Right cardiac atrium (tissue), 5 donors: ENCODE results near the gene CFC1B. TPM values are rescaled to one million over a fixed set of nuclear protein-coding genes. Genes with fewer than 3 reads are reported as not detected.
"Not testable (repeated sequence)": the region's sequence is repeated elsewhere in the genome, so short reads cannot be mapped to it uniquely, and the experiment has no call there.

ENCODE experiments used
- ATAC-seq, 2 donors: fragments of 200-7000 bp; cut with Tn5 transposase; one replicate each; pipeline versions ENCODE4 v1.8.0 to v1.9.1; 2020; ENCODE audit warnings: moderate library complexity in 2 of 2, mild to moderate bottlenecking in 1 of 2
- DNase-seq, 3 donors: peaks; one replicate each; pipeline ENCODE4 v3.0.0-alpha.2; 2020
- H3K27ac ChIP-seq: one replicate; pipeline ENCODE4 v1.5.1; 2013; ENCODE audit warnings: mild to moderate bottlenecking, low read length, control low read depth, moderate library complexity
- H3K27me3 ChIP-seq: one replicate; pipeline ENCODE4 v1.6.1; 2013; ENCODE audit not compliant: control insufficient read depth, insufficient read depth
- H3K4me1 ChIP-seq: one replicate; pipeline ENCODE4 v1.6.1; 2013; ENCODE audit warnings: low read length; ENCODE audit not compliant: control insufficient read depth, insufficient read depth
- H3K4me3 ChIP-seq: one replicate; pipeline ENCODE4 v1.5.1; 2013; ENCODE audit warnings: low read length, control low read depth
- H3K9me3 ChIP-seq: one replicate; pipeline ENCODE4 v1.6.1; 2013; ENCODE audit warnings: low read length; ENCODE audit not compliant: control insufficient read depth
- WGBS: extraction: QIAGEN DNeasy Blood & Tissue Kit; methylation state at CpG from one replicate; pipeline ENCODE4 v1.1.7; 2013; 5-methylcytosine and 5-hydroxymethylcytosine counted together
- intact Hi-C, 4 donors: fragments of 100-400 bp; cut with DNase I; formaldehyde crosslinking; loops; one replicate each; pipeline versions ENCODE4 v1.11.0 to v1.14.0; 2022 to 2023
- polyA plus RNA-seq: library from polyadenylated mRNA; stranded (reverse); fragments of 200-250 nt; gene quantifications from one replicate; pipeline ENCODE4 v1.2.3, GENCODE V29; 2013
- total RNA-seq, 4 donors: library from RNA; stranded (reverse); fragmentation: NEBNext Ultra II Directional; extraction: Animal tissue kit (Norgen Biotek cat#: 25700); gene quantifications; one replicate each; pipeline ENCODE4 v1.2.1, GENCODE V29; 2021
- donor health status: healthy with polysubstance abuse.
- donor health status: DM: no; HTN: yes; CAD: no.
- donor health status: DM: no; HTN: no; CAD: no.
- donor health status: DM: no; HTN: yes; CAD: no; lungs with severe emphysema.
- donor health status: DM: yes; HTN: yes; CAD: no.

CFC1B gene
- total and polyA plus RNA-seq, 5 donors = not detected

GRCh38 chr2:130531225-130531624 is 10.2 kb downstream of the CFC1B start:
- H3K4me3 ChIP-seq, H3K27ac ChIP-seq, ATAC-seq, DNase-seq, intact Hi-C loops, H3K9me3 ChIP-seq, H3K4me1 ChIP-seq, H3K27me3 ChIP-seq: not testable (repeated sequence)
- no CpG with 5 or more reads among the region's 5 CpGs for WGBS

DNA sequence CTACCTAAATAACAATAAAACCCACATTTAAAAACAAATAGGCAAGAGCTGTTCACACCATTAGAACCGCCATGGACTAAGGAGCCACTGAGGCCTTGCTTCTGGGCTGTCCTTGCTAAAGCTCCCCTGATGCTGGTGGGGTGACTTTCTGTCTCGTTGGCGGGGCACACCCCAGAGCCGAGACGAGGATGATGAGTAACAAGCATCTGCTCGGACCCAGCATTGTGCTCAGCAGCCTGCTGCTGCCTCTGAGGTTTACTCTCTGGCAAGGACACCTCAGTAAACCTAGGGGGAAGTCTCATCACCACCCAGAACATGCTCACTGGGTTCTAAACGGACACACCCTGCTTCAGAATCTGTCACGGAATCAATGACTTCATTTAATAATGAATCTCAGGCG is 10.7 kb downstream of the CFC1B start:
- H3K9me3 ChIP-seq, H3K27ac ChIP-seq, DNase-seq, H3K27me3 ChIP-seq, ATAC-seq, H3K4me3 ChIP-seq, intact Hi-C loops, H3K4me1 ChIP-seq: not testable (repeated sequence)
- no CpG with 5 or more reads among the region's 9 CpGs for WGBS

DNA sequence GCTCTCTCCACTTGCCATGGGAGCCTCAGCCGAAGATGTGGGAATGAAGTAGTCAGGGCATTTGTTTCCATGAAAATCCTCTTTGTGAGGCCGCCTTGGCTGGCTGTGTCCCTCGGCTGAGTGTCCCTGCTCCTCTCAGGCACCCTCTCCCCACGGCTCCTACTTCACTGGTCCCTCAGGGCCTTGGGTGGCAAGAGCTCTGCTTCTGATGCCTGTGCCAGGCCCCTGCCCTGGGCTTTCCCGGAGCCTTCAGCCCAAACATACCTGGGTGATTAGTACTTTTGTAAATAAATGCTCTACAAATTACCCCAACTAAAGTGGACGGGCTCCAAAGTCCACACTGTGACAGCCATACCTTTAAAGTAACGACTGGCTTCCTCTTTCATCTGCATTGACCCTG is 15.6 kb downstream of the CFC1B start:
- H3K4me1 ChIP-seq, H3K27me3 ChIP-seq, H3K27ac ChIP-seq, intact Hi-C loops, H3K9me3 ChIP-seq, ATAC-seq, DNase-seq, H3K4me3 ChIP-seq: not testable (repeated sequence)
- no CpG with 5 or more reads among the region's 7 CpGs for WGBS

GRCh38 chr2:130538271-130538670 is 17.2 kb downstream of the CFC1B start:
- H3K4me1 ChIP-seq, intact Hi-C loops, H3K27me3 ChIP-seq, H3K4me3 ChIP-seq, H3K27ac ChIP-seq, H3K9me3 ChIP-seq, DNase-seq: not testable (repeated sequence)
- ATAC-seq = peak in 1 of 2 donors; percentile 50
- no CpG with 5 or more reads among the region's 9 CpGs for WGBS

GRCh38 chr2:130542789-130543188 is 21.8 kb downstream of the CFC1B start:
- no CpG with 5 or more reads among the region's 4 CpGs for WGBS
- H3K4me3 ChIP-seq, H3K9me3 ChIP-seq, H3K27me3 ChIP-seq, H3K4me1 ChIP-seq, ATAC-seq, intact Hi-C loops, H3K27ac ChIP-seq, DNase-seq: not testable (repeated sequence)

- H3K9me3 ChIP-seq, H3K4me3 ChIP-seq, DNase-seq, H3K4me1 ChIP-seq, H3K27ac ChIP-seq, intact Hi-C loops, H3K27me3 ChIP-seq: not testable (repeated sequence)
- WGBS = 0% methylated on average over 1 of the region's 12 CpGs
- ATAC-seq = peak; percentile 92
Measured at GRCh38 chr2:130543785-130544528, 22.9 kb downstream of the CFC1B start.

- H3K9me3 ChIP-seq, ATAC-seq, H3K27me3 ChIP-seq, DNase-seq, H3K4me3 ChIP-seq, H3K4me1 ChIP-seq, intact Hi-C loops, H3K27ac ChIP-seq: not testable (repeated sequence)
- no CpG with 5 or more reads among the region's 5 CpGs for WGBS
Measured at GRCh38 chr2:130544978-130545377, 24.0 kb downstream of the CFC1B start.

- H3K27me3 ChIP-seq, H3K27ac ChIP-seq, intact Hi-C loops, H3K9me3 ChIP-seq, H3K4me3 ChIP-seq, ATAC-seq, H3K4me1 ChIP-seq, DNase-seq: not testable (repeated sequence)
- WGBS = no CpG with 5 or more reads among the region's 3 CpGs
Measured at GRCh38 chr2:130548418-130548817, 27.4 kb downstream of the CFC1B start.

GRCh38 chr2:130549475-130549874 is 28.5 kb downstream of the CFC1B start:
- no CpG with 5 or more reads among the region's 27 CpGs for WGBS
- H3K4me3 ChIP-seq, H3K27me3 ChIP-seq, intact Hi-C loops, DNase-seq, H3K4me1 ChIP-seq, H3K9me3 ChIP-seq, H3K27ac ChIP-seq: not testable (repeated sequence)
- ATAC-seq = peak in 1 of 2 donors; percentile 20

GRCh38 chr2:130554178-130554577 is 33.2 kb downstream of the CFC1B start:
- DNase-seq, H3K27ac ChIP-seq, intact Hi-C loops, H3K27me3 ChIP-seq, H3K4me3 ChIP-seq, H3K4me1 ChIP-seq, H3K9me3 ChIP-seq, ATAC-seq: not testable (repeated sequence)
- no CpG with 5 or more reads among the region's 4 CpGs for WGBS

GRCh38 chr2:130556441-130556840 is 35.4 kb downstream of the CFC1B start:
- H3K27ac ChIP-seq, intact Hi-C loops, DNase-seq, H3K4me3 ChIP-seq, ATAC-seq, H3K4me1 ChIP-seq, H3K9me3 ChIP-seq, H3K27me3 ChIP-seq: not testable (repeated sequence)
- no CpG with 5 or more reads among the region's 8 CpGs for WGBS

DNA sequence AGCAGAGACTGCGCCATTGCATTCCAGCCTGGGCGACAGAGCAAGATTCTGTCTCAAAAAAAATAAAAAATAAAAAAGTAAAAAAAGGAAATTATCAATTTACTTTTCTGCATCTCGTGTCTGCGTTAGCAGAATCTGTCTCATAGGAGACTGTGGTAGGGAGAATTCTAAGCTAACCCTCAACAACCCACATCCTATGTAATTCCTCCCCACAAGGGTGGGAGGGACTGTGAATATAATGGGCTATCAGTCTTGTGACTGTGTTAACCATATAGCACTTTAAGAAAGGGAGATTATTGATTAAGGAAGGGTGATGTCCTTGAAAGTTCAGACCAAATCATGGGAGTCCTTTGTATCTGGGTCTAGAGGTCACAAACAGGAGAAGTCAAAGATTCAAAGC is 45.1 kb downstream of the CFC1B start:
- H3K4me1 ChIP-seq, intact Hi-C loops, ATAC-seq, H3K4me3 ChIP-seq, H3K27me3 ChIP-seq, DNase-seq, H3K27ac ChIP-seq, H3K9me3 ChIP-seq: not testable (repeated sequence)
- no CpG with 5 or more reads among the region's 4 CpGs for WGBS
